Measurements from ENCODE around the gene RSU1.

The RSU1 gene

DNA sequence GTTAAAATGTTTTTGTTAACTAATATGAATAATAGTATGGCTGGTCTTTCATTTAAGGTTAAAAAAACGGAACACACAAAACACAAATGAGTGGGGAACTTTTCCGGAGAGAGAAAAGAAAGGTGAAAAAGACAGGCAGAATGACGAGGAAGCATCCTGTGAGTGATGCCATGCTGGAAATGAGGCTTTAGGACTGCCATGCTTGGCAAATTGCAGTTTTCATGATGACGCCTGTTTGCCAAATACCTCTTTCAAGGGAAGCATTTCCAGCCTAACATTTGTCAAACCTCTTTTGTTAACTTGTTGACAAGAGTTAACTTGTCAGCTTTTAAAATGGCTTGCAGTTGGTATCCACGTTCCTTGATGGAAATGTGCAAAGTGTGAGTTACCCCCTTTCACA lies 127.5 kb downstream of the RSU1 start:
- TF ChIP-seq ARNTL (CRISPR knock-in tag; IDR thresholded peaks at IDR 0.05; ENCODE audit: borderline replicate concordance, low read depth) = no peak
- TF ChIP-seq GLIS3 (CRISPR knock-in tag; IDR thresholded peaks at IDR 0.05) = no peak
- no peak for TF ChIP-seq SNAI2 (CRISPR knock-in tag; IDR thresholded peaks at IDR 0.05)
- TF ChIP-seq, protein P1, sequence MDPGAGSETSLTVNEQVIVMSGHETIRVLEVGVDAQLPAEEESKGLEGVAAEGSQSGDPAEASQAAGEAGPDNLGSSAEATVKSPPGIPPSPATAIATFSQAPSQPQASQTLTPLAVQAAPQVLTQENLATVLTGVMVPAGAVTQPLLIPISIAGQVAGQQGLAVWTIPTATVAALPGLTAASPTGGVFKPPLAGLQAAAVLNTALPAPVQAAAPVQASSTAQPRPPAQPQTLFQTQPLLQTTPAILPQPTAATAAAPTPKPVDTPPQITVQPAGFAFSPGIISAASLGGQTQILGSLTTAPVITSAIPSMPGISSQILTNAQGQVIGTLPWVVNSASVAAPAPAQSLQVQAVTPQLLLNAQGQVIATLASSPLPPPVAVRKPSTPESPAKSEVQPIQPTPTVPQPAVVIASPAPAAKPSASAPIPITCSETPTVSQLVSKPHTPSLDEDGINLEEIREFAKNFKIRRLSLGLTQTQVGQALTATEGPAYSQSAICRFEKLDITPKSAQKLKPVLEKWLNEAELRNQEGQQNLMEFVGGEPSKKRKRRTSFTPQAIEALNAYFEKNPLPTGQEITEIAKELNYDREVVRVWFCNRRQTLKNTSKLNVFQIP (CRISPR knock-in tag; IDR thresholded peaks at IDR 0.05; ENCODE audit: borderline replicate concordance, low read depth) = no peak
- TF ChIP-seq, protein P2, sequence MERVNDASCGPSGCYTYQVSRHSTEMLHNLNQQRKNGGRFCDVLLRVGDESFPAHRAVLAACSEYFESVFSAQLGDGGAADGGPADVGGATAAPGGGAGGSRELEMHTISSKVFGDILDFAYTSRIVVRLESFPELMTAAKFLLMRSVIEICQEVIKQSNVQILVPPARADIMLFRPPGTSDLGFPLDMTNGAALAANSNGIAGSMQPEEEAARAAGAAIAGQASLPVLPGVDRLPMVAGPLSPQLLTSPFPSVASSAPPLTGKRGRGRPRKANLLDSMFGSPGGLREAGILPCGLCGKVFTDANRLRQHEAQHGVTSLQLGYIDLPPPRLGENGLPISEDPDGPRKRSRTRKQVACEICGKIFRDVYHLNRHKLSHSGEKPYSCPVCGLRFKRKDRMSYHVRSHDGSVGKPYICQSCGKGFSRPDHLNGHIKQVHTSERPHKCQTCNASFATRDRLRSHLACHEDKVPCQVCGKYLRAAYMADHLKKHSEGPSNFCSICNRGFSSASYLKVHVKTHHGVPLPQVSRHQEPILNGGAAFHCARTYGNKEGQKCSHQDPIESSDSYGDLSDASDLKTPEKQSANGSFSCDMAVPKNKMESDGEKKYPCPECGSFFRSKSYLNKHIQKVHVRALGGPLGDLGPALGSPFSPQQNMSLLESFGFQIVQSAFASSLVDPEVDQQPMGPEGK (CRISPR knock-in tag; IDR thresholded peaks at IDR 0.05; ENCODE audit: borderline replicate concordance) = no peak
- no peak for TF ChIP-seq ISL1 (CRISPR knock-in tag; IDR thresholded peaks at IDR 0.05)
- TF ChIP-seq TCF4 (CRISPR knock-in tag; IDR thresholded peaks at IDR 0.05; ENCODE audit: borderline replicate concordance) = no peak
- TF ChIP-seq ZNF70 (CRISPR knock-in tag; IDR thresholded peaks at IDR 0.05) = no peak
- no peak for TF ChIP-seq ESRRG (CRISPR knock-in tag; IDR thresholded peaks at IDR 0.05)
- ATAC-seq = no peak

GRCh38 chr10:16689227-16689626 lies 128.0 kb downstream of the RSU1 start:
- TF ChIP-seq GLIS3 (CRISPR knock-in tag; IDR thresholded peaks at IDR 0.05) = no peak
- TF ChIP-seq, protein P3, sequence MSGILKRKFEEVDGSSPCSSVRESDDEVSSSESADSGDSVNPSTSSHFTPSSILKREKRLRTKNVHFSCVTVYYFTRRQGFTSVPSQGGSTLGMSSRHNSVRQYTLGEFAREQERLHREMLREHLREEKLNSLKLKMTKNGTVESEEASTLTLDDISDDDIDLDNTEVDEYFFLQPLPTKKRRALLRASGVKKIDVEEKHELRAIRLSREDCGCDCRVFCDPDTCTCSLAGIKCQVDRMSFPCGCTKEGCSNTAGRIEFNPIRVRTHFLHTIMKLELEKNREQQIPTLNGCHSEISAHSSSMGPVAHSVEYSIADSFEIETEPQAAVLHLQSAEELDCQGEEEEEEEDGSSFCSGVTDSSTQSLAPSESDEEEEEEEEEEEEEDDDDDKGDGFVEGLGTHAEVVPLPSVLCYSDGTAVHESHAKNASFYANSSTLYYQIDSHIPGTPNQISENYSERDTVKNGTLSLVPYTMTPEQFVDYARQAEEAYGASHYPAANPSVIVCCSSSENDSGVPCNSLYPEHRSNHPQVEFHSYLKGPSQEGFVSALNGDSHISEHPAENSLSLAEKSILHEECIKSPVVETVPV (CRISPR knock-in tag; IDR thresholded peaks at IDR 0.05) = no peak
- TF ChIP-seq OSR1 (CRISPR knock-in tag; IDR thresholded peaks at IDR 0.05) = no peak
- TF ChIP-seq TOX (CRISPR knock-in tag; IDR thresholded peaks at IDR 0.05; ENCODE audit: borderline replicate concordance) = no peak
- TF ChIP-seq CSDC2 (CRISPR knock-in tag; IDR thresholded peaks at IDR 0.05) = no peak
- no peak for TF ChIP-seq ZFP30 (CRISPR knock-in tag; IDR thresholded peaks at IDR 0.05)
- TF ChIP-seq ISL1 (CRISPR knock-in tag; IDR thresholded peaks at IDR 0.05) = no peak
- no peak for TF ChIP-seq ARNTL (CRISPR knock-in tag; IDR thresholded peaks at IDR 0.05; ENCODE audit: borderline replicate concordance, low read depth)
- TF ChIP-seq RARB (CRISPR knock-in tag; IDR thresholded peaks at IDR 0.05) = no peak
- TF ChIP-seq TSHZ2 (CRISPR knock-in tag; IDR thresholded peaks at IDR 0.05) = no peak
- TF ChIP-seq ESRRG (CRISPR knock-in tag; IDR thresholded peaks at IDR 0.05) = no peak
- TF ChIP-seq BACH2 (CRISPR knock-in tag; IDR thresholded peaks at IDR 0.05; ENCODE audit: borderline replicate concordance) = no peak
- TF ChIP-seq, protein P2 (CRISPR knock-in tag; IDR thresholded peaks at IDR 0.05; ENCODE audit: borderline replicate concordance) = no peak
- no peak for TF ChIP-seq SNAI2 (CRISPR knock-in tag; IDR thresholded peaks at IDR 0.05)
- TF ChIP-seq, protein P1 (CRISPR knock-in tag; IDR thresholded peaks at IDR 0.05; ENCODE audit: borderline replicate concordance, low read depth) = no peak
- TF ChIP-seq ZNF565 (CRISPR knock-in tag; conservative IDR thresholded peaks at IDR 0.05; ENCODE audit: low read depth) = no peak
- no peak for ATAC-seq
